Measurements from ENCODE around the gene JARID2.

The JARID2 gene

GRCh38 chr6:15476631-15477380 is 230.9 kb downstream of the JARID2 start:
- no peak for DNase-seq

- no peak for DNase-seq
These were observed 231.9 kb downstream of the JARID2 start for GRCh38 chr6:15477746-15478145.

DNA sequence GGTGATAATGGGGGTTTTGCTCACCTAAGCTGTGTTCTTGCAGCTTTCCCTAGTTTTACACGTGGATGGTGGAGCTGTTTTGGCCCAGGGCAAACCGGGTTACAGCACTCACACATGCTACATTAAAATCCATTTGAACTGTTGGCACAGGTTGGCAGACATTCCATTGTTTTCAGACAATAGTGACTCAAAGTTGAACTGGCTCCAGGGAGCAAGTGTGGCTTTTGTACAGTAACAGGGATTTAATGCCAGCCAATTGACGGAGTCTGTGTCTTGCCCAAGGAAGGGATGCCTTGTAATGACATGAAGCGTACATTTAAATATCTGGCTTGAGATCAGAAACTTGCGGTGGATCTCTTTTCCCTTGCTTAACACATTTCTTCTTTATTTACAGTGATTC is 233.9 kb downstream of the JARID2 start:
- no peak for DNase-seq

- no peak for DNase-seq
These were observed 234.7 kb downstream of the JARID2 start for GRCh38 chr6:15480525-15480924.

DNA sequence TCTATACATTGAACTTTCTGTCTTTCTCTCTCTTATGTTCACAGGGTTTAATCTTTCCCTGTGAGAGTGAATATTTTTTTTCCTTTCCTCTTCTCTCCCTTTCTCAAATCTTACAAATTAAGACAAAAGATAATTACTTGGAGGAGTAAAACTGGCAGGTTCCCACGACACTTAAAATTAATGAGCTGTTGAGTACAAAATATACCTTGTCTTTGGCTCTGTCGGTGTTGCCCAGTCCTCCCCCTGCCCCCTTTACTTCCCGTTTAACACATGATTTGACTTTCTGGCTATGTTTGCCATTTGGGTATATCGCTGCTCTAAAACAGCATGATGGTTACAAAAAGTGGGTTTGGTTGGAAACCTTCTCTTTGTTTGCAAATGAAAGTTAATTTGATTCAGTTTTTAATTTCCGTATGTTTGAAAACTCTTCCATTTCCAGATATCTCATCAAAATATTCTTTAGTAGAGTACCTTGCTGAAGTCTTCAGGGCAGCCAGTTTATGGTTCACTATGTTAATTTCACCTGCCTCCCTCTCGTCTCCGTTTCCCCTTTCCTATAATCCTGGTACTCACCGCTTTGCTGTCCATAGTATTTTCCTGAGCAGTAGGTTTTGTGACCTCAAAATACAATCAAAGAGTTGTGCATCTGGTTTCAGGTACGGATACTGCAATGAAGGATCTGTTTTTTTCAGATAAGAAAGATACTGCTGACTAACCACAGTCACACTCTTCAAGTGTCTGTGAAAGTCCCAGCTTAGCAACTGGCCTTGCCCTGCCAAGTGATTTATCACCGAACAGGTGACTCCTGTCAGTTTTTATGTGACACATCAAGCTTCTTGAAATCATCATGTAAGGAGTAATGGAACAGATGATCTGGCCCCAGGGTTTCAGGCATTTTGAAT is 235.8 kb downstream of the JARID2 start:
- DNase-seq = no peak

GRCh38 chr6:15483060-15483459 is 237.2 kb downstream of the JARID2 start:
- no peak for DNase-seq

GRCh38 chr6:15484140-15484539 is 238.3 kb downstream of the JARID2 start:
- DNase-seq = no peak

DNA sequence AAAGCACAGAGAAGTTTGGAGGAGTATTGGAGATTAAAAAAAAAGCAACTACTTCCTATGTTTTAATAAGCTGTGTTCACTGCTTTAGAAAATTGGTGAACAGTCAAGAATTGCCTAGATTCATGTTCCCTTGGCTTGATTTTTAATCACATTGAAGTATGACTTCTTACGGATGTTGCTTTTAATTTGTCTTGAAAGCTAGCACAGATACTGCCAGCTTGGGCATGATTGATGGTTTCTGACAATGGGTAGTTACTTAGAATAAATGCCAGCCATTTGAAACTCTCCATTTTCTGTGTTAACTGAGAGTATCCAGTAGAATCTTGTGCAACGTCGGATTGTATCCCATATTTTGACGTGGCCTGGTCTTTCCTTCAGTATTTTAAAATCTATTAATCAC is 239.0 kb downstream of the JARID2 start:
- no peak for DNase-seq

GRCh38 chr6:15485936-15486335 is 240.1 kb downstream of the JARID2 start:
- no peak for DNase-seq

DNA sequence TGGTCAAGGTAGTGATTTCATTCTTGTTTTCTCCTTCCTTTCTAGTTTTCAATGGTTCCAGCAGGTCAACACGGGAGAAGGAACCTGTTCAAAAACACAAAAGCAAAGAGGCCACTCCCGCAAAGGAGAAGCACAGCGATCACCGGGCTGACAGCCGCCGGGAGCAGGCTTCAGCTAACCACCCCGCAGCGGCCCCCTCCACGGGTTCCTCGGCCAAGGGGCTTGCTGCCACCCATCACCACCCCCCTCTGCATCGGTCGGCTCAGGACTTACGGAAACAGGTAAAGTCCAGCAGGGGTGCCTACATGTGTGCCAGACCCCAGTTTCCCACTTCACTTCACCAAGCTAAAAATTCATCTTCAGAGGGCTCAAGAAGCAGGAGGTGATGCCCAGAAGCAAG is 241.4 kb downstream of the JARID2 start:
- DNase-seq = no peak

DNA sequence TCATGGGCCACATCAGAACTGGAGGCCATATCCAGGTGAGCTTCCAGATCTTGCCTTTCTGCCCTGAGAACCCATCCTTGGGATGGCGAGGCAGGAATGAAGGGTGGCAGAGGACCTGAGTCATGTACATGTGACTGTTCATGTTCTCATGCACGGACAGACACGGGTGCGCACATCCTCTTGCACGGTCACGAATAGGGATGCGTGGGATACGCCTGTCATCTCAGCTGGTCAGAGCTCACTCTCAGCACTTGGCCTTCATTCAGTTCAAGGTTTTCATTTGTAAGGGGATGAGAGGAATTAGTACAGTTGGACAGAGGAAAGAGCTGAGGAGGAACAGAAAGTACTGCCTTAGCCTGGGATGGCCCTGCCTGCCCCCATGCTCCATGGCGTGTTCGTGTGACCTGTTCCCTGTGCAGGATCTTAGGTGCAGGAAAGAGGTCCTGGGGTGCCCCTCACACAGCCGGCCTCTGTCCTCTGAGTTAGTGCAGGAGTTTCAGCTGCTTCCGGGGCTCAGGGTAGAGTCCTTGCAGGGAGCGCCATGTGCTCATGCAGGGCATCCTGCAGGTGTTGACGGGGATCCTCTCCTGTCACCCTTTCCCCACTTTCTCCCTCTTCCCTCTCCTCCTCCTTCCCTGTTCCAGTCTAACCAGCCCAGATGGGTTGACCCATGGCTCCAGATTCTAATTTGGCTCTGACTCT is 243.5 kb downstream of the JARID2 start:
- no peak for DNase-seq

- no peak for DNase-seq
These were observed 244.6 kb downstream of the JARID2 start for GRCh38 chr6:15490242-15491100.

- no peak for DNase-seq
These were observed 245.6 kb downstream of the JARID2 start for GRCh38 chr6:15491255-15491985.

GRCh38 chr6:15491986-15492269 is 246.1 kb downstream of the JARID2 start:
- no peak for DNase-seq

GRCh38 chr6:15493437-15494168 is 247.7 kb downstream of the JARID2 start:
- no peak for DNase-seq

GRCh38 chr6:15495375-15495901 is 249.6 kb downstream of the JARID2 start:
- no peak for DNase-seq

- no peak for DNase-seq
These were observed 250.7 kb downstream of the JARID2 start for GRCh38 chr6:15496345-15497131.

DNA sequence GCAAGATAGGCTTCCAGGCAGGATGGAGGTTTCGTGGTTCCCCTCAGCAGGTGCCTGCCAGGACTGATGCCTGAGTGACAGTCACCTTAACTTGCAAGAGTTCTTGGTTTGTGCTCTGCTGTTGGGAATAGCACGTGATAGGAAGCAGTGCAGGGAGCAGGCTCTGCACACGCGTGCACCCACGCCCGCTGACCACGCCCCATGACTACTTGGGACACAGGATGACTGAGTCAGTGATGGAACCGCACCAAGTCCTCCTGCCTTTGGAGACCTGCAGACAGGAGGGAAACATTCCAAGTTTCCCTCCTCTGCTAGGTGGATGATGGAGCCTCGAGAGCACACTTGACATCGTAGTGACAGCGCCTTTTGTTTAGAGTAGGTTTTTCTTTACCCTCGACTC is 252.8 kb downstream of the JARID2 start:
- no peak for DNase-seq

GRCh38 chr6:15499125-15499524 is 253.3 kb downstream of the JARID2 start:
- no peak for DNase-seq

GRCh38 chr6:15499591-15499990 is 253.7 kb downstream of the JARID2 start:
- no peak for DNase-seq
